DOHH2 (cell line): Measurements from ENCODE around the gene RBM47.

Experiments
- H3F3A ChIP-seq: fragments of 200-600 bp; sonication (generic), shearing (Covaris generic); 2 replicates; pipeline ENCODE4 v1.6.0; 2016; ENCODE audit warnings: antibody characterized with exemption, mild to moderate bottlenecking; ENCODE audit not compliant: control insufficient read depth, insufficient read depth
- H3K27ac ChIP-seq: fragments of 200-600 bp; sonication (generic); 2 replicates; pipeline ENCODE4 v1.5.1; 2014; ENCODE audit warnings: low read depth, mild to moderate bottlenecking, low read length, moderate library complexity
- H3K27me3 ChIP-seq: fragments of 200-600 bp; sonication (generic); 2 replicates; pipeline ENCODE4 v1.6.1; 2014; ENCODE audit warnings: mild to moderate bottlenecking, low read length, mixed read lengths; ENCODE audit not compliant: control insufficient read depth
- H3K36me3 ChIP-seq: fragments of 200-600 bp; sonication (generic); 2 replicates; pipeline ENCODE4 v1.6.1; 2014; ENCODE audit warnings: mild to moderate bottlenecking, low read length, moderate library complexity, mixed read lengths; ENCODE audit not compliant: control insufficient read depth
- H3K4me1 ChIP-seq: fragments of 200-600 bp; sonication (generic); 2 replicates; pipeline ENCODE4 v1.6.1; 2014; ENCODE audit warnings: mild to moderate bottlenecking, low read length, mixed read lengths; ENCODE audit not compliant: control insufficient read depth
- H3K4me2 ChIP-seq: fragments of 200-600 bp; sonication (generic); 2 replicates; pipeline ENCODE4 v1.6.0; 2014; ENCODE audit warnings: mild to moderate bottlenecking, low read length, moderate library complexity
- H3K4me3 ChIP-seq: fragments of 200-600 bp; sonication (generic); 2 replicates; pipeline ENCODE4 v1.5.1; 2014; ENCODE audit warnings: mild to moderate bottlenecking, low read length, mixed read lengths
- H3K79me2 ChIP-seq: fragments of 200-600 bp; sonication (generic); 2 replicates; pipeline ENCODE4 v1.6.1; 2014; ENCODE audit warnings: mild to moderate bottlenecking, low read length, mixed read lengths; ENCODE audit not compliant: control insufficient read depth
- H3K9me2 ChIP-seq: fragments of 200-600 bp; sonication (generic); replicated peaks from 2 replicates; pipeline ENCODE4 v1.6.1; 2014; ENCODE audit warnings: mild to moderate bottlenecking, low read length, mixed read lengths; ENCODE audit not compliant: control insufficient read depth
- H3K9me3 ChIP-seq: fragments of 200-600 bp; sonication (generic); 2 replicates; pipeline ENCODE4 v1.6.1; 2014; ENCODE audit warnings: antibody characterized with exemption, low read length, mixed read lengths; ENCODE audit not compliant: control insufficient read depth, insufficient read depth
- H4K20me1 ChIP-seq: fragments of 200-600 bp; sonication (generic); 2 replicates; pipeline ENCODE4 v1.6.0; 2014; ENCODE audit warnings: low read depth, mild to moderate bottlenecking, antibody characterized with exemption, low read length, moderate library complexity; ENCODE audit not compliant: control insufficient read depth, insufficient read depth
- EZH2phosphoT487 ChIP-seq: fragments of 200-600 bp; sonication (generic); IDR thresholded peaks from 2 replicates; pipeline ENCODE4 v1.6.1; 2017; ENCODE audit warnings: borderline replicate concordance, mild to moderate bottlenecking, antibody characterized with exemption, low read length, moderate library complexity, mixed read lengths
- TF ChIP-seq, protein P1 (sequence below): fragments of 200-600 bp; sonication (generic); IDR thresholded peaks from one replicate; pipeline ENCODE4 v1.5.1; 2014; ENCODE audit warnings: antibody characterized with exemption, mild to moderate bottlenecking, low read depth, low read length; ENCODE audit not compliant: poor library complexity, severe bottlenecking

RBM47 gene

DNA sequence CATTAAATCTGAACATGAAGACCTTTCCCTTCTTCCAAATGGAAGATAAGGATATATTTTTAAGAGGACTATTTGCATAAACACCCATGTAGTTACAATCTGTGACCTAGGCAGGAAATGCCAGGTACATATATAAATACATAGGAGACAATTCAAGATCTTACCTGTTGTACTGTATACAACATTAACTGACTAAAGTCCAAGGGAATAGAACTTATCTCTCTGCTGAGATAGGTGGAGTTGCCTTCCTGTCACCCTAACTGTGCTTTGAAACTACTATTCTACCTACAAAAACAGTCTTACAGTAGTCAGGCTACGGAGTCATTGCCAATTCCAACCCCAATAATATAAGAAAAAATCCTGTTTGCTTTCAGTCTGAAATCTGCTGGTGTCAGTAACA lies 188.2 kb downstream of the RBM47 start:
- Histone ChIP-seq H4K20me1 (no peaks in the 10 kb centered on the region), H3K36me3 (no peaks in the 10 kb centered on the region), H3K79me2 (no peaks in the 10 kb centered on the region), H3F3A (no peaks in the 10 kb centered on the region), H3K27me3 (peaks cover 2% of the 10 kb centered on the region; the same call in 1 of the 2 replicates), H3K4me3 (no peak overlapping the region), H3K4me2 (no peak overlapping the region), H3K4me1 (no peaks in the 10 kb centered on the region), H3K9me2 (no peaks in the 10 kb centered on the region), H3K27ac (no peak overlapping the region), H3K9me3 (no peaks in the 10 kb centered on the region)
- TF ChIP-seq, protein P1, sequence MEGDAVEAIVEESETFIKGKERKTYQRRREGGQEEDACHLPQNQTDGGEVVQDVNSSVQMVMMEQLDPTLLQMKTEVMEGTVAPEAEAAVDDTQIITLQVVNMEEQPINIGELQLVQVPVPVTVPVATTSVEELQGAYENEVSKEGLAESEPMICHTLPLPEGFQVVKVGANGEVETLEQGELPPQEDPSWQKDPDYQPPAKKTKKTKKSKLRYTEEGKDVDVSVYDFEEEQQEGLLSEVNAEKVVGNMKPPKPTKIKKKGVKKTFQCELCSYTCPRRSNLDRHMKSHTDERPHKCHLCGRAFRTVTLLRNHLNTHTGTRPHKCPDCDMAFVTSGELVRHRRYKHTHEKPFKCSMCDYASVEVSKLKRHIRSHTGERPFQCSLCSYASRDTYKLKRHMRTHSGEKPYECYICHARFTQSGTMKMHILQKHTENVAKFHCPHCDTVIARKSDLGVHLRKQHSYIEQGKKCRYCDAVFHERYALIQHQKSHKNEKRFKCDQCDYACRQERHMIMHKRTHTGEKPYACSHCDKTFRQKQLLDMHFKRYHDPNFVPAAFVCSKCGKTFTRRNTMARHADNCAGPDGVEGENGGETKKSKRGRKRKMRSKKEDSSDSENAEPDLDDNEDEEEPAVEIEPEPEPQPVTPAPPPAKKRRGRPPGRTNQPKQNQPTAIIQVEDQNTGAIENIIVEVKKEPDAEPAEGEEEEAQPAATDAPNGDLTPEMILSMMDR: no peak
- TF ChIP-seq EZH2phosphoT487: no peak

DNA sequence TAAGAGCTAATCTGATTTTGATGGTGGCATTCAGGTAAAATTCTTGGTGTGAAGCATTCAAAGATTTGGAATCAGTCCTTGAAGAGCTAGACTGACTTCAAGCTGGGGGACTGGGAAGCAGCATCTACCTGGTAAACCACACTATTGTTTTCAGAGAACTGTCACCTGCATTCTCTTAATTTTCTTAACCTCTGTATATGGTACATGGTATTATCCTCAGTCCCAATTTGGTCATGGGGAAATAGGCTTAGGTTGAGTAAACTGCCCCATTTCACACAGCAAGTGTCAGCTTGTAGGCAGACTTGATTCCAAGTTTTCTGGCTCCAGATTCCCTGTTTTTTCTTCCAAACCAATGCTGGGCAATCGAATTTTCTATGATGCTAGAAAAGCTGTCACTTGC lies 190.1 kb downstream of the RBM47 start:
- Histone ChIP-seq H3K4me2 (no peak overlapping the region), H4K20me1 (no peaks in the 10 kb centered on the region), H3K9me2 (no peaks in the 10 kb centered on the region), H3K4me3 (no peak overlapping the region), H3K27me3 (no peaks in the 10 kb centered on the region), H3K9me3 (no peaks in the 10 kb centered on the region), H3K27ac (no peak overlapping the region), H3K4me1 (no peaks in the 10 kb centered on the region), H3F3A (no peaks in the 10 kb centered on the region), H3K36me3 (no peaks in the 10 kb centered on the region), H3K79me2 (no peaks in the 10 kb centered on the region)
- TF ChIP-seq EZH2phosphoT487: no peak
- TF ChIP-seq, protein P1: no peak

DNA sequence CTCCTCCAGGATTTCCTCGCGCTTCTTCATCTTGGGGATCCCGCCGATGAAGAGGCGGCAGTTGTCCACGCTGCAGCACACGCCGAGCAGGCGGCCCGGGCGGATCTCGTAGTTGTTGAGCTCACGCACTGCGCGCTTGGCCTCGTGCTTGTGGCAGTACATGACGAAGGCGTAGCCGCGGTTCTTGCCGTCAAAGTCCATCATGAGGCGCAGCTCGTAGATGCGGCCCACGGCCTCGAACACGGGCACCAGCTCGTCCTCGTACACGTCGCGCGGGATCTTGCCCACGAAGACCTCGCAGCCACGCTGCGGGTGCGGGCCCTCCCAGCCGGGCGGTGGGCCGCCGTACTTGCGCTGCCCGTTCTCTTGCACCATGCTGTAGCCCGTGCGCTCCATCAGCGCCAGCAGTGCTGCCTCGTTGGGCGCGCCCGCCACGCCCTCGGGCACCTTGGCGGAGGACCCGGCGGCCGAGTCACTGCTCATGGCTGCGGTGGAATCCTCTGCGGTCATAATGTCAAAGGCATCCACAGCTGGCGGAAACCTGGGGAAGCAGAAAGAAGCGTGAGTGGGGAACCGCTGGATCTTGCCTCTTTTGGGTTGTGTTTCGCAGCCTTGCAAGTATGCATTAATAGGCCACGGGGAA lies 191.2 kb downstream of the RBM47 start:
- Histone ChIP-seq H4K20me1 (no peaks in the 10 kb centered on the region), H3K4me2 (no peak overlapping the region), H3K27ac (no peak overlapping the region), H3K9me2 (no peaks in the 10 kb centered on the region), H3K36me3 (no peaks in the 10 kb centered on the region), H3K27me3 (no peaks in the 10 kb centered on the region), H3K9me3 (no peaks in the 10 kb centered on the region), H3K79me2 (no peaks in the 10 kb centered on the region), H3K4me3 (no peak overlapping the region), H3F3A (no peaks in the 10 kb centered on the region), H3K4me1 (no peaks in the 10 kb centered on the region)
- TF ChIP-seq, protein P1: no peak
- no peak for TF ChIP-seq EZH2phosphoT487
